ENCODE data around the gene CAMKMT.
A peak's percentile ranks its signal among the peaks of the same experiment; 100 is the strongest.

Gene CAMKMT

GRCh38 chr2:44807201-44808025 lies 445.7 kb downstream of the CAMKMT start:
- DNase-seq, result peak; percentile 39

DNA sequence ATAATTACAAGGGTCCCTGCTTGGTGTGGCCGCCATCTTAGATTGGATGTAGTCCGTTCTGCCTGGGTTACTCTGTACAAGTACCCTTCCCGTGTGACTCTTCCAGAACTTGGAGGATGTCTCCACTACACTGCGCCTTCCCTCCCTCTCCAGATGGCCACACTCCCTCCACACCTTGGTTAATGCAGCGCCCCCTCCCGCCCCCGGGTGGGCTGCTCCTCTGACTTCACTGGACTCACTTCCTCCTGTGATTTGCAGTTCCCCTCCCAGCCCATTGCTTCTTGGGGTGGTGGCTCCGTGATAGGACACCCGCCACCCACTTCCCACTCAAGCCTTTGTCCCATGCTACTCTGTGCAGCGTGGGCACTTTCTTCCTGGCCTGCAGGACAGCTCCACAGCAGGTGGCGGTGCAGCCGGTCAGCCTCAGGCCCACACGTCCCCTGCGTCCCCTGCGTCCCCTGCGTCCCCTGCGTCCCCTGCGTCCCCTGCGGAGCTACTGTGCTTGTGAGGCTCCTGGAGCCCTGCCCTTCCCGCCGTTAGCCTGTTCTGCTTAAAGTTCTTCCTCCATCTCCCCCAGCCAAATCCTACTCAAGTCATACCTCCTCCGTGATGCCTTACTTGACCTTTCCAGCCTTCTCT lies 449.3 kb downstream of the CAMKMT start:
- DNase-seq, result no peak

- no peak for DNase-seq
These were observed 451.4 kb downstream of the CAMKMT start for GRCh38 chr2:44813165-44813564.

- no peak for DNase-seq
These were observed 451.9 kb downstream of the CAMKMT start for GRCh38 chr2:44813658-44814057.

GRCh38 chr2:44817256-44817655 lies 455.5 kb downstream of the CAMKMT start:
- DNase-seq, result no peak

DNA sequence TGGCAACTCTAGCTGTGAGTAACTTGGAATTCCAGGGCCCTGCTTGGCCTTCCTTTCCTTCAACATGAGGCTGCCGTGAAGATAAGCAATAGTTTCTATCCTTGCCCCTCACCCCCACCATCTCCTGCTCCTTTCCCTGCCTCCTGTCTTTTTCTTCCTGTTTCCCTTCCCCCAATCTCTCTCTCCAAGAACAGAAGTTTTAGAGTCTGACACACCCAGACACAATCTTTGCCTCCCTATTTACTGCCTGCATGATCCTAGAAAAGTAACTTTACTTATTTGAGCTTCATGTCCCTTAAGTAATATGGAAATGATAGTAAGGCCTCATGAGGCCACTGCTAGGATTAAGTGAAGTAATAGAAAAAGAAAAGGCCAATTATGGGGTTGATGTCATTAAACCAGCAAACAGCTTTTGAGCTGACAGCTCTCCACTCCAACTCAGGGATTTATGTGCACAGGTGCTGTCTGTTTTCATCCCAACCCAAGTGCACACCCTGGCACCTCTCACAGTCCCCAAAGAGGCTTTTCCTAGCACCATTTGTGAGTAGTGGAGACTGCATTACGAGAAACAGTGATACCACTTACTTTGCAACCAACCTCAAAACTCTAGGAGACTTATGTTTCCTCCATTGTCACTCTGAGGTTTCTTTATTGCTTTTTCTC lies 456.1 kb downstream of the CAMKMT start:
- DNase-seq, result no peak

GRCh38 chr2:44819061-44819460 lies 457.3 kb downstream of the CAMKMT start:
- DNase-seq, result no peak

- peak; percentile 54 for DNase-seq
These were observed 459.8 kb downstream of the CAMKMT start for GRCh38 chr2:44821500-44821899.

DNA sequence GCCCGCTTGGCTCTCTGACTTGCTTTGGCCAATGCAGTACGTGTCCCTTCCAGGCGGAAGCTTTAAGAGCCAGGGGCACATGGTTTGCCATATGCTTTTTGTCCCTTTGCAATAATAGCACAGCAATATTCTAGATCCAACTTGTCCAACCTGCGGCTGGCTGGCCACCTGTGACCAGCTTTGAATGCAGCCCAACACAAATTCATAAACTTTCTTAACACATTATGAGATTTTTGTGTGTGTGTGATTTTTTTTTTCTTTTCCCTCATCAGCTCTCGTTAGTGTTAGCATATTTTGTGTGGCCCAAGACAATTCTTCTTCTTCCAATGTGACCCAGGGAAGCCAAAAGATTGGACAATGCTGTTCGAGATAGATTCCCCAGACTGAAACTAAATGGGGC lies 460.4 kb downstream of the CAMKMT start:
- DNase-seq, result no peak
